IMR-90 (cell line): ENCODE data around the gene ANKFY1. TPM values are rescaled to one million over a fixed set of nuclear protein-coding genes. Genes with fewer than 3 reads are reported as not detected.

Source experiments
- ATAC-seq: fragments of 200-7000 bp; cut with Tn5 transposase; 2 replicates; pipeline ENCODE4 v1.9.1; 2020; ENCODE audit warnings: low read depth, mild to moderate bottlenecking, moderate library complexity
- BruUV-seq: library from RNA; stranded (reverse); fragments of 400-500 nt; replicated peaks from 2 replicates; lab custom pipeline; 2021; lab: Mats Ljungman, UMichigan
- CTCF ChIA-PET: fragments of 300-600 bp; formaldehyde crosslinking; extraction: SDS; loops from one replicate; lab custom pipeline; 2021; ENCODE audit warnings: antibody characterized with exemption; lab: Yijun Ruan, JAX
- POLR2A ChIA-PET: fragments of 300-600 bp; sonication (Branson Sonifier 250); formaldehyde crosslinking; loops from one replicate; lab custom pipeline; 2022; ENCODE audit warnings: antibody characterized with exemption; ENCODE audit not compliant: unreplicated experiment; lab: Charles Lee
- DNase-seq: peaks from one replicate; pipeline ENCODE4 v3.0.0; 2013
- H2AFZ ChIP-seq: replicated peaks from 2 replicates; pipeline ENCODE3; 2013; ENCODE audit warnings: low read length, mild to moderate bottlenecking; ENCODE audit not compliant: poor library complexity
- H2AK5ac ChIP-seq: 2 replicates; pipeline ENCODE4 v1.6.1; 2013; ENCODE audit warnings: low read depth, low read length, inconsistent platforms
- H2AK9ac ChIP-seq: replicated peaks from 2 replicates; pipeline ENCODE3; 2013; ENCODE audit warnings: mild to moderate bottlenecking, low read depth, low read length, moderate library complexity; ENCODE audit not compliant: poor library complexity
- H2BK120ac ChIP-seq: 2 replicates; pipeline ENCODE4 v1.6.1; 2013; ENCODE audit warnings: low read depth, low read length, inconsistent platforms
- H2BK15ac ChIP-seq: 3 replicates; pipeline ENCODE4 v1.6.1; 2013; ENCODE audit warnings: low read depth, low read length, inconsistent platforms
- H2BK20ac ChIP-seq: 2 replicates; pipeline ENCODE4 v1.6.1; 2013; ENCODE audit warnings: low read depth, mild to moderate bottlenecking, inconsistent platforms, low read length, moderate library complexity
- H2BK5ac ChIP-seq: 2 replicates; pipeline ENCODE4 v1.6.1; 2013; ENCODE audit warnings: mild to moderate bottlenecking, low read depth, low read length, inconsistent platforms; ENCODE audit not compliant: poor library complexity, severe bottlenecking
- H3K14ac ChIP-seq: replicated peaks from 2 replicates; pipeline ENCODE4 v1.6.1; 2013; ENCODE audit warnings: low read depth, low read length, inconsistent platforms
- H3K18ac ChIP-seq: 2 replicates; pipeline ENCODE4 v1.6.1; 2013; ENCODE audit warnings: low read depth, low read length, control low read depth
- H3K23ac ChIP-seq: 2 replicates; pipeline ENCODE4 v1.6.1; 2013; ENCODE audit warnings: low read depth, low read length, inconsistent platforms
- H3K27ac ChIP-seq: 2 replicates; pipeline ENCODE4 v1.5.1; 2013; ENCODE audit warnings: mild to moderate bottlenecking, control low read depth, low read length; ENCODE audit not compliant: insufficient read depth
- H3K27me3 ChIP-seq: 2 replicates; pipeline ENCODE4 v1.6.1; 2013; ENCODE audit warnings: low read length; ENCODE audit not compliant: control insufficient read depth, insufficient read depth
- H3K36me3 ChIP-seq: 2 replicates; pipeline ENCODE4 v1.6.1; 2013; ENCODE audit warnings: low read length, mixed read lengths; ENCODE audit not compliant: control insufficient read depth, insufficient read depth
- H3K4ac ChIP-seq: 2 replicates; pipeline ENCODE4 v1.6.1; 2013; ENCODE audit warnings: low read depth, low read length, inconsistent platforms
- H3K4me1 ChIP-seq: 2 replicates; pipeline ENCODE4 v1.6.1; 2013; ENCODE audit warnings: low read length, mixed read lengths; ENCODE audit not compliant: control insufficient read depth, insufficient read depth
- H3K4me2 ChIP-seq: 2 replicates; pipeline ENCODE4 v1.6.1; 2013; ENCODE audit warnings: low read depth, mild to moderate bottlenecking, control low read depth, low read length, moderate library complexity
- H3K4me3 ChIP-seq: 2 replicates; pipeline ENCODE4 v1.5.1; 2013; ENCODE audit warnings: low read depth, mild to moderate bottlenecking, control low read depth, low read length, moderate library complexity; ENCODE audit not compliant: insufficient read depth
- H3K56ac ChIP-seq: 2 replicates; pipeline ENCODE4 v1.6.1; 2013; ENCODE audit warnings: low read length, inconsistent platforms; ENCODE audit not compliant: insufficient read depth; ENCODE audit errors: extremely low read depth
- H3K79me1 ChIP-seq, 2 experiments: 2 replicates each; pipeline ENCODE4 v1.6.1; 2013; ENCODE audit warnings: low read length in 2 of 2, inconsistent platforms in 1 of 2, low read depth in 1 of 2
- H3K9ac ChIP-seq: 2 replicates; pipeline ENCODE4 v1.6.1; 2013; ENCODE audit warnings: low read depth, low read length, control low read depth
- H3K9me1 ChIP-seq: 2 replicates; pipeline ENCODE4 v1.6.1; 2013; ENCODE audit warnings: low read length, inconsistent platforms; ENCODE audit not compliant: insufficient read depth
- H3K9me3 ChIP-seq: 2 replicates; pipeline ENCODE4 v1.6.1; 2013; ENCODE audit warnings: low read length; ENCODE audit not compliant: control insufficient read depth, insufficient read depth
- H4K20me1 ChIP-seq: 2 replicates; pipeline ENCODE4 v1.6.1; 2013; ENCODE audit warnings: low read length, inconsistent platforms; ENCODE audit not compliant: insufficient read depth
- H4K5ac ChIP-seq: 2 replicates; pipeline ENCODE4 v1.6.1; 2013; ENCODE audit warnings: mild to moderate bottlenecking, low read depth, low read length, control low read depth
- H4K8ac ChIP-seq, 2 experiments: 2 replicates each; pipeline ENCODE4 v1.6.1; 2013; ENCODE audit warnings: low read depth in 2 of 2, low read length in 2 of 2, control low read depth in 1 of 2, inconsistent platforms in 1 of 2
- H4K91ac ChIP-seq: 2 replicates; pipeline ENCODE4 v1.6.1; 2013; ENCODE audit warnings: low read depth, low read length, inconsistent platforms; ENCODE audit not compliant: insufficient read depth
- CEBPB ChIP-seq: IDR thresholded peaks from 2 replicates; pipeline ENCODE4 v1.6.1; 2012; ENCODE audit warnings: low read depth, low read length, improper control_type of control experiment
- FOS ChIP-seq: fragments of 150-350 bp; IDR thresholded peaks from 2 replicates; pipeline ENCODE4 v1.6.1; 2016; ENCODE audit warnings: low read depth, low read length
- POLR2A ChIP-seq: IDR thresholded peaks from 2 replicates; pipeline ENCODE4 v1.6.1; 2012; ENCODE audit warnings: mild to moderate bottlenecking, low read depth, low read length
- SMC3 ChIP-seq: fragments of 150-350 bp; IDR thresholded peaks from 2 replicates; pipeline ENCODE4 v1.6.1; 2016; ENCODE audit warnings: low read depth, mild to moderate bottlenecking, antibody characterized with exemption, low read length, moderate library complexity
- WGBS, 2 experiments: methylation state at CpG; one replicate each; pipeline versions ENCODE4 v1.1.5 to v1.1.7; 2013; ENCODE audit warnings: missing lambda C conversion rate in 2 of 2; ENCODE audit not compliant: insufficient read length in 1 of 2; ENCODE audit errors: extremely low coverage in 2 of 2; 5-methylcytosine and 5-hydroxymethylcytosine counted together
- dilution Hi-C: fragments of 300-500 bp; cut with HindIII; formaldehyde crosslinking; loops from one replicate; pipeline ENCODE4 v1.14.3; 2018; ENCODE audit warnings: low sequenced_read_pairs; ENCODE audit not compliant: unreplicated experiment
- in situ Hi-C: fragments of 300-500 bp; cut with MboI; formaldehyde crosslinking; loops from 3 replicates; pipeline ENCODE4 v1.14.3; 2019; ENCODE audit warnings: low sequenced_read_pairs, inconsistent platforms, mixed read lengths
- intact Hi-C: fragments of 100-400 bp; cut with micrococcal nuclease; formaldehyde crosslinking; loops from 2 replicates; pipeline ENCODE4 v1.10.0; 2022
- polyA plus RNA-seq, 3 experiments: library from polyadenylated mRNA; depleted of rRNA; stranded (reverse); fragments of >200 nt; gene quantifications; 2 replicates each; pipeline ENCODE4 v1.2.3, GENCODE V29; 2012; ENCODE audit warnings: low replicate concordance in 1 of 3
- total RNA-seq: library from RNA; depleted of rRNA; stranded (reverse); fragments of >200 nt; gene quantifications from 2 replicates; pipeline ENCODE4 v1.2.3, GENCODE V29; 2012
- TF ChIP-seq, protein P1 (sequence below): fragments of 150-350 bp; IDR thresholded peaks from 2 replicates; pipeline ENCODE4 v1.6.1; 2017; ENCODE audit warnings: mild to moderate bottlenecking, antibody characterized with exemption, low read length, low read depth

Gene ANKFY1
- total and polyA plus RNA-seq, 2 of the 4 experiments (the other 2 are of a cell fraction): 32.3 to 48.9 TPM

GRCh38 chr17:4185656-4186055, 78.1 kb downstream of the ANKFY1 start:
- Histone ChIP-seq H3K23ac (no peak overlapping the region), H3K9me3 (no peaks in the 10 kb centered on the region), H2BK5ac (no peak overlapping the region), H3K4me1 (no peaks in the 10 kb centered on the region), H2BK15ac (no peak overlapping the region), H2BK20ac (no peak overlapping the region), H3K4ac (no peak overlapping the region), H4K91ac (no peak overlapping the region), H3K4me3 (no peak overlapping the region), H3K4me2 (no peak overlapping the region), H3K27ac (no peak overlapping the region), H3K9ac (no peak overlapping the region), H2AK9ac (no peak overlapping the region), H3K18ac (no peak overlapping the region), H2AFZ (no peak overlapping the region), H4K5ac (no peak overlapping the region), H3K27me3 (no peaks in the 10 kb centered on the region), H3K14ac (no peak overlapping the region), H4K20me1 (no peaks in the 10 kb centered on the region), H3K79me1 (peaks cover 0 to 10% of the 10 kb centered on the region in 2 experiments; a peak in 3 of 4 replicates), H3K56ac (no peak overlapping the region), H2AK5ac (no peak overlapping the region), H2BK120ac (no peak overlapping the region), H3K9me1 (no peaks in the 10 kb centered on the region; the same call in 1 of the 2 replicates), H4K8ac (no peak overlapping the region), H3K36me3 (peaks cover 57% of the 10 kb centered on the region)
- TF ChIP-seq POLR2A: no peak
- no peak for TF ChIP-seq FOS
- no peak for TF ChIP-seq CEBPB
- no peak for TF ChIP-seq SMC3
- TF ChIP-seq, protein P1, sequence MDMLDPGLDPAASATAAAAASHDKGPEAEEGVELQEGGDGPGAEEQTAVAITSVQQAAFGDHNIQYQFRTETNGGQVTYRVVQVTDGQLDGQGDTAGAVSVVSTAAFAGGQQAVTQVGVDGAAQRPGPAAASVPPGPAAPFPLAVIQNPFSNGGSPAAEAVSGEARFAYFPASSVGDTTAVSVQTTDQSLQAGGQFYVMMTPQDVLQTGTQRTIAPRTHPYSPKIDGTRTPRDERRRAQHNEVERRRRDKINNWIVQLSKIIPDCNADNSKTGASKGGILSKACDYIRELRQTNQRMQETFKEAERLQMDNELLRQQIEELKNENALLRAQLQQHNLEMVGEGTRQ: no peak
- 100% methylated on average over 5 of the region's 15 CpGs; no CpG with 5 or more reads in 1 of the 2 experiments for WGBS, 2 experiments
- no peak for ATAC-seq
- intact Hi-C loops: no loop called here
- no peak for DNase-seq
- no TSS peak for BruUV-seq
- ChIA-PET POLR2A (no interaction called here), CTCF (no interaction called here)
- in situ Hi-C loops: no loop called here
- dilution Hi-C loops: no loop called here
